ENCODE measurements around the gene SMAD2. TPM values are rescaled to one million over a fixed set of nuclear protein-coding genes. Genes with fewer than 3 reads are reported as not detected.

The SMAD2 gene
- total and polyA plus RNA-seq, 12 donors: 20.9 to 270 (median 140) TPM

- no peaks in the 10 kb centered on the region for H3K4me1 ChIP-seq (replicated peaks in 1 of 2)
- H3K36me3 ChIP-seq (replicated peaks in 1 of 2): no peaks in the 10 kb centered on the region
- H3K27ac ChIP-seq: no peak overlapping the region
- H3K4me3 ChIP-seq: no peak overlapping the region
- TF ChIP-seq POLR2A (IDR thresholded peaks at IDR 0.05) (no peak), CTCF (IDR thresholded peaks at IDR 0.05) (peak in 3 of 6 experiments; percentile 27 to 37 (median 27))
- peak in 1 of 7 donors; percentile 42 for DNase-seq
- 65 to 71% (median 67%) methylated on average over 5 of the region's 5 CpGs for WGBS, 4 donors
- intact Hi-C loops (cut with DNase I): loop anchor here (5.0 to 10.0 kb wide), 2 partner anchors 246 to 669 kb away; no protein-coding TSS in a partner anchor
- no peaks in the 10 kb centered on the region for H3K27me3 ChIP-seq
- no peaks in the 10 kb centered on the region for H3K9me3 ChIP-seq (replicated peaks in 1 of 3)
These were observed 154.5 kb downstream of the SMAD2 start for GRCh38 chr18:47775961-47776360.

- intact Hi-C loops (cut with DNase I): loop anchor here (5.0 to 10.0 kb wide), 2 partner anchors 248 to 671 kb away; no protein-coding TSS in a partner anchor
- H3K4me3 ChIP-seq: no peak overlapping the region
- 78 to 100% (median 86%) methylated on average over 2 of the region's 2 CpGs for WGBS, 4 donors
- H3K36me3 ChIP-seq (replicated peaks in 1 of 2): no peaks in the 10 kb centered on the region
- H3K9me3 ChIP-seq (replicated peaks in 1 of 3): no peaks in the 10 kb centered on the region
- TF ChIP-seq POLR2A (IDR thresholded peaks at IDR 0.05) (no peak), CTCF (IDR thresholded peaks at IDR 0.05) (no peak)
- no peak for DNase-seq
- H3K27me3 ChIP-seq: no peaks in the 10 kb centered on the region
- no peak overlapping the region for H3K27ac ChIP-seq
- H3K4me1 ChIP-seq (replicated peaks in 1 of 2): no peaks in the 10 kb centered on the region
These were observed 156.5 kb downstream of the SMAD2 start for GRCh38 chr18:47773931-47774330.

GRCh38 chr18:47772374-47773248, 157.8 kb downstream of the SMAD2 start:
- 62 to 67% (median 64%) methylated on average over 16 of the region's 16 CpGs for WGBS, 4 donors
- H3K27ac ChIP-seq: no peak overlapping the region
- no peaks in the 10 kb centered on the region for H3K36me3 ChIP-seq (replicated peaks in 1 of 2)
- no peaks in the 10 kb centered on the region for H3K9me3 ChIP-seq (replicated peaks in 1 of 3)
- TF ChIP-seq CTCF (IDR thresholded peaks at IDR 0.05) (peak; percentile 73 to 86 (median 80)), POLR2A (IDR thresholded peaks at IDR 0.05) (no peak)
- no peaks in the 10 kb centered on the region for H3K27me3 ChIP-seq
- DNase-seq: peak; percentile 59 to 86 (median 70)
- H3K4me1 ChIP-seq (replicated peaks in 1 of 2): no peaks in the 10 kb centered on the region
- intact Hi-C loops (cut with DNase I): loop anchor here (5.0 to 10.0 kb wide), 2 partner anchors 250 to 672 kb away; no protein-coding TSS in a partner anchor
- H3K4me3 ChIP-seq: no peak overlapping the region

GRCh38 chr18:47771922-47772321, 158.5 kb downstream of the SMAD2 start:
- Histone ChIP-seq H3K36me3 (replicated peaks in 1 of 2) (no peaks in the 10 kb centered on the region), H3K27me3 (no peaks in the 10 kb centered on the region), H3K4me1 (replicated peaks in 1 of 2) (no peaks in the 10 kb centered on the region), H3K4me3 (no peak overlapping the region), H3K27ac (no peak overlapping the region), H3K9me3 (replicated peaks in 1 of 3) (no peaks in the 10 kb centered on the region)
- 40 to 81% (median 61%) methylated on average over 2 to 3 of the region's 3 CpGs for WGBS, 4 donors
- intact Hi-C loops (cut with DNase I): loop anchor here (5.0 to 10.0 kb wide), 2 partner anchors 250 to 673 kb away; no protein-coding TSS in a partner anchor
- DNase-seq: no peak
- no peak for TF ChIP-seq POLR2A (IDR thresholded peaks at IDR 0.05)
- TF ChIP-seq CTCF (IDR thresholded peaks at IDR 0.05): no peak

All from adrenal gland (tissue), 12 donors.